HEK293T (cell line): Measurements from ENCODE around the gene SALL1.

Source experiments
- ARNT ChIP-seq: fragments of 450-650 bp; IDR thresholded peaks from 2 replicates; pipeline ENCODE4 v1.6.1; 2017; ENCODE audit warnings: mild to moderate bottlenecking
- BHLHE40 ChIP-seq: fragments of 450-650 bp; IDR thresholded peaks from 2 replicates; pipeline ENCODE4 v1.6.1; 2016; ENCODE audit warnings: mild to moderate bottlenecking, moderate library complexity, borderline replicate concordance
- FOXK2 ChIP-seq: fragments of 450-650 bp; IDR thresholded peaks from 2 replicates; pipeline ENCODE4 v1.6.1; 2016; ENCODE audit warnings: mild to moderate bottlenecking
- HDGF ChIP-seq: fragments of 450-650 bp; IDR thresholded peaks from 2 replicates; pipeline ENCODE4 v1.6.1; 2017; ENCODE audit warnings: antibody characterized with exemption, borderline replicate concordance
- TARDBP ChIP-seq: fragments of 450-650 bp; IDR thresholded peaks from 2 replicates; pipeline ENCODE4 v1.6.1; 2016

DNA sequence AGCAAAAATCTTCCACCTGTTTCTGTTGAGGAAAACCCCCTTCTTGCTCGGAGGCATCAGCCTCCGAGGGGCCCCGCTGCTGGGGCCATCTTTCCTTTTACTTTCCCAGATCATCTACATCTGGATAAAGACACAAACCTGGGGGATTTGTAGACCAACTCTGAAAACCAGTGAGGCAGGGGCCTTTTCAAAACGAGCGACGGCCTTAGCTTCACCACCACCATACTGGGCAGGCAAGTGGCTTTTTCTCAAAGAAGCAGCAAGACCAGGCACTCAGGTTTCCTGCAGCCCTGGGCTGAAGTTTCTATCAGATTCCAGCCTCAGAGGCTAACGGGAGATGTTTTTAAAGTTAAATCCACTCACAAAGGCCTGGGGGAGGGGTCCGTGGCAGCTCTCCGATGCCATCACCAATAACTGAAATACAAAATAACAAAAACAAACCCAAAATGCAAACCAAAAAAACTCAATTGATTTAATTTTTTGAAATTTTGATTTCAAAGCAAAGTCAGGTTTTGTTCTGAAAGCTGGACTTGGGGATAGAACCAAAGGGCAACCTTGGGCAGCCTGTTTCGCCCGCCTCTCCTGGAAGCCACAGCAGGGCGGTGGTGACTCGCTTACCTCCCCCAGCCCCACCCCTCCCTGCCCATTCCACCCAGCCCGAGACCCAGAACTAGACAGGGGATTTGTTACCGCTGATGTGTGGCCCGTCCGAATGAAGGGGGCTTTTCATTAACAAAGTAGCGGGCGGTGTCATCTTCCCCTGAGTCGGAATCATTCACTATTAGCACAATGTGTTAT lies 55.8 kb downstream of the SALL1 start:
- no peak for TF ChIP-seq ARNT
- no peak for TF ChIP-seq FOXK2
- no peak for TF ChIP-seq BHLHE40
- TF ChIP-seq TARDBP: no peak
- TF ChIP-seq HDGF: no peak
